ENCODE results near the gene PXN.

PXN gene

GRCh38 chr12:120167529-120168095 lies 97.9 kb downstream of the PXN start:
- no peak for DNase-seq

- DNase-seq = no peak
Observed at GRCh38 chr12:120164293-120164692, 101.2 kb downstream of the PXN start.

GRCh38 chr12:120162763-120163162 lies 102.8 kb downstream of the PXN start:
- no peak for DNase-seq

- no peak for DNase-seq
Observed at GRCh38 chr12:120161852-120162251, 103.7 kb downstream of the PXN start.
